Keratinocyte (primary cell): ENCODE data around the gene GRP. TPM values are rescaled to one million over a fixed set of nuclear protein-coding genes. Genes with fewer than 3 reads are reported as not detected.

Experiments
- DNase-seq: peaks from one replicate; pipeline ENCODE4 v3.0.0-alpha.2; 2011; ENCODE audit warnings: low read depth, missing footprints, low spot score
- FAIRE-seq: peaks from 2 replicates; lab custom pipeline; 2011; peaks lifted over from hg19 to GRCh38; lab: Jason Lieb, UNC
- H2AFZ ChIP-seq: 2 replicates; pipeline ENCODE4 v1.6.0; 2012; ENCODE audit warnings: low read length, control low read depth, inconsistent platforms; ENCODE audit not compliant: control insufficient read depth
- H3K27ac ChIP-seq: 2 replicates; pipeline ENCODE4 v1.5.1; 2011; ENCODE audit warnings: low read length; ENCODE audit not compliant: control insufficient read depth, insufficient read depth
- H3K27me3 ChIP-seq: 3 replicates; pipeline ENCODE4 v1.6.0; 2011; ENCODE audit warnings: low read length; ENCODE audit not compliant: control insufficient read depth, insufficient read depth; ENCODE audit errors: extremely low read depth
- H3K36me3 ChIP-seq, 2 experiments: 2 replicates in 1 of 2; 3 replicates in 1 of 2; pipeline ENCODE4 v1.5.1; 2011; ENCODE audit warnings: low read length in 2 of 2, mild to moderate bottlenecking in 1 of 2; ENCODE audit not compliant: control insufficient read depth in 2 of 2, insufficient read depth in 2 of 2; ENCODE audit errors: extremely low read depth in 1 of 2
- H3K4me1 ChIP-seq: 3 replicates; pipeline ENCODE4 v1.5.1; 2011; ENCODE audit warnings: low read length; ENCODE audit not compliant: control insufficient read depth, insufficient read depth; ENCODE audit errors: extremely low read depth
- H3K4me2 ChIP-seq: 3 replicates; pipeline ENCODE4 v1.6.0; 2011; ENCODE audit warnings: low read depth, low read length; ENCODE audit not compliant: control insufficient read depth, insufficient read depth; ENCODE audit errors: extremely low read depth
- H3K4me3 ChIP-seq, 3 experiments: fragments of 200-600 bp in 1 of 3; sonication (generic) in 1 of 3; 2 replicates in 2 of 3; 3 replicates in 1 of 3; pipeline ENCODE4 v1.5.1; 2011 to 2016; ENCODE audit warnings: low read length in 3 of 3, mild to moderate bottlenecking in 3 of 3, control low read depth in 2 of 3, inconsistent platforms in 1 of 3, low read depth in 1 of 3, mixed read lengths in 1 of 3, mixed run types in 1 of 3, moderate library complexity in 1 of 3; ENCODE audit not compliant: control insufficient read depth in 2 of 3, insufficient read depth in 2 of 3; ENCODE audit errors: extremely low read depth in 1 of 3
- H3K79me2 ChIP-seq: 2 replicates; pipeline ENCODE4 v1.6.0; 2012; ENCODE audit warnings: low read length; ENCODE audit not compliant: control insufficient read depth, insufficient read depth
- H3K9ac ChIP-seq: 3 replicates; pipeline ENCODE4 v1.6.0; 2011; ENCODE audit warnings: low read length; ENCODE audit not compliant: control insufficient read depth, insufficient read depth; ENCODE audit errors: extremely low read depth
- H3K9me1 ChIP-seq: 3 replicates; pipeline ENCODE4 v1.6.0; 2011; ENCODE audit warnings: low read length; ENCODE audit not compliant: control insufficient read depth, insufficient read depth; ENCODE audit errors: extremely low read depth
- H3K9me3 ChIP-seq: 2 replicates; pipeline ENCODE4 v1.5.1; 2012; ENCODE audit warnings: low read depth, low read length; ENCODE audit not compliant: control insufficient read depth
- H4K20me1 ChIP-seq: 3 replicates; pipeline ENCODE4 v1.6.0; 2011; ENCODE audit warnings: low read length; ENCODE audit not compliant: control insufficient read depth, insufficient read depth; ENCODE audit errors: extremely low read depth
- EZH2 ChIP-seq: IDR thresholded peaks from one replicate; pipeline ENCODE4 v1.6.1; 2012; ENCODE audit warnings: inconsistent platforms, mild to moderate bottlenecking, low read length, moderate library complexity
- dilution Hi-C: fragments of 300-500 bp; cut with MboI; formaldehyde crosslinking; loops from one replicate; pipeline ENCODE4 v1.7.0; 2020; ENCODE audit warnings: low sequenced_read_pairs; ENCODE audit not compliant: extremely low pct_ligation_motif_present
- polyA plus RNA-seq, 5 experiments: library from polyadenylated mRNA; depleted of rRNA in 3 of 5; stranded (reverse) in 3 of 5; stranded (forward) in 1 of 5; unstranded in 1 of 5; fragments of >200 nt; gene quantifications; 1 replicate in 1 of 5; 2 replicates in 3 of 5; 3 replicates in 1 of 5; pipeline versions ENCODE4 v1.2.1 to v1.2.3, GENCODE V29; 2011 to 2012; ENCODE audit warnings: missing spikeins in 2 of 5, low read depth in 1 of 5, low replicate concordance in 1 of 5
- TF ChIP-seq, protein P1 (sequence below), 3 experiments: IDR thresholded peaks in 1 of 3; conservative IDR thresholded peaks in 1 of 3; optimal IDR thresholded peaks in 1 of 3; 2 replicates in 2 of 3; 3 replicates in 1 of 3; pipeline versions ENCODE3 to v1.5.1; 2011; ENCODE audit warnings: low read length in 3 of 3, mild to moderate bottlenecking in 3 of 3, moderate library complexity in 2 of 3, control low read depth in 1 of 3, inconsistent platforms in 1 of 3; ENCODE audit not compliant: insufficient read depth in 2 of 3; ENCODE audit errors: extremely low read depth in 1 of 3

Gene GRP
- polyA plus RNA-seq, 1 donor (not counting 4 experiments of a cell fraction or from before 2014, with no cell fraction given) = not detected

GRCh38 chr18:59233017-59233410, 13.1 kb downstream of the GRP start:
- H3K9me1 ChIP-seq = peaks cover 2% of the 10 kb centered on the region
- no peaks in the 10 kb centered on the region for H3K36me3 ChIP-seq
- H2AFZ ChIP-seq = peak overlapping the region; percentile 58
- peak overlapping the region; percentile 1 for H3K27ac ChIP-seq
- peak overlapping the region; percentile 77 for H3K4me2 ChIP-seq
- FAIRE-seq (peak; percentile 87), DNase-seq (peak; percentile 63)
- peaks cover 18% of the 10 kb centered on the region for H3K4me1 ChIP-seq
- H3K27me3 ChIP-seq = no peaks in the 10 kb centered on the region
- TF ChIP-seq, protein P1, sequence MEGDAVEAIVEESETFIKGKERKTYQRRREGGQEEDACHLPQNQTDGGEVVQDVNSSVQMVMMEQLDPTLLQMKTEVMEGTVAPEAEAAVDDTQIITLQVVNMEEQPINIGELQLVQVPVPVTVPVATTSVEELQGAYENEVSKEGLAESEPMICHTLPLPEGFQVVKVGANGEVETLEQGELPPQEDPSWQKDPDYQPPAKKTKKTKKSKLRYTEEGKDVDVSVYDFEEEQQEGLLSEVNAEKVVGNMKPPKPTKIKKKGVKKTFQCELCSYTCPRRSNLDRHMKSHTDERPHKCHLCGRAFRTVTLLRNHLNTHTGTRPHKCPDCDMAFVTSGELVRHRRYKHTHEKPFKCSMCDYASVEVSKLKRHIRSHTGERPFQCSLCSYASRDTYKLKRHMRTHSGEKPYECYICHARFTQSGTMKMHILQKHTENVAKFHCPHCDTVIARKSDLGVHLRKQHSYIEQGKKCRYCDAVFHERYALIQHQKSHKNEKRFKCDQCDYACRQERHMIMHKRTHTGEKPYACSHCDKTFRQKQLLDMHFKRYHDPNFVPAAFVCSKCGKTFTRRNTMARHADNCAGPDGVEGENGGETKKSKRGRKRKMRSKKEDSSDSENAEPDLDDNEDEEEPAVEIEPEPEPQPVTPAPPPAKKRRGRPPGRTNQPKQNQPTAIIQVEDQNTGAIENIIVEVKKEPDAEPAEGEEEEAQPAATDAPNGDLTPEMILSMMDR (optimal IDR thresholded peaks at IDR 0.05 in 1 of 3, IDR thresholded peaks at IDR 0.05 in 1 of 3, conservative IDR thresholded peaks at IDR 0.05 in 1 of 3; ENCODE audit: extremely low read depth in 1 of 3, insufficient read depth in 2 of 3, low read length in 3 of 3) = no peak
- TF ChIP-seq EZH2 = no peak
- H3K9me3 ChIP-seq = no peaks in the 10 kb centered on the region
- H3K9ac ChIP-seq = no peak overlapping the region
- no peak overlapping the region for H3K4me3 ChIP-seq
- no peaks in the 10 kb centered on the region for H4K20me1 ChIP-seq
- H3K79me2 ChIP-seq = no peaks in the 10 kb centered on the region
- dilution Hi-C loops = no loop called here

DNA sequence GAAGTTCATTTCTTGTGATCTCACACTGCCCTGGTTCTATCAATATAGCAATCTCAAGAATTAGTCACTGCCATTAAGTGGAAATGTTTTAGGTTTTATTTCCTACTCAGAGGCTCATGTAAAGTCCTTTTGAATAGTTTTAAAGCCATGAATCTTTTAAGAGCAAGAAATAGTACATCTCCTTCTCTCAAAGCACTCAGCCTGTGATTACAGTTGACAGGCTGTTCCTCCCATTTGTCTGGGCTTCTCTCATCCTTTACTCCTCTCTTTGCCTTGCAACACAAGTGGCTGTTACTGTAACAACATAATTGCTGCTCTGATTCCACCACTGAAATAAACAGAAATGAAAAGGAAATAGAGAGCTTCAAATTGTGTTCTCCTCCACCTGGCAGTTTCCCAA, 18.4 kb downstream of the GRP start:
- FAIRE-seq = no peak
- dilution Hi-C loops = no loop called here
- H4K20me1 ChIP-seq = no peaks in the 10 kb centered on the region

More for the DNA sequence above, 18.4 kb downstream of the GRP start:
- Histone ChIP-seq H3K9me1 (no peaks in the 10 kb centered on the region), H3K36me3 (no peaks in the 10 kb centered on the region), H3K27ac (no peak overlapping the region), H3K27me3 (no peaks in the 10 kb centered on the region), H2AFZ (no peak overlapping the region), H3K9me3 (no peaks in the 10 kb centered on the region), H3K9ac (no peak overlapping the region), H3K79me2 (no peaks in the 10 kb centered on the region), H3K4me1 (no peaks in the 10 kb centered on the region), H3K4me3 (no peak overlapping the region), H3K4me2 (no peak overlapping the region)
- TF ChIP-seq EZH2 = no peak
- TF ChIP-seq, protein P1 (optimal IDR thresholded peaks at IDR 0.05 in 1 of 3, IDR thresholded peaks at IDR 0.05 in 1 of 3, conservative IDR thresholded peaks at IDR 0.05 in 1 of 3; ENCODE audit: extremely low read depth in 1 of 3, insufficient read depth in 2 of 3, low read length in 3 of 3) = no peak
- DNase-seq = no peak
